Body of pancreas (tissue), 4 donors: Measurements from ENCODE around the gene ABCD3.

Experiments
- CTCF ChIP-seq, 7 experiments: fragments of 450-650 bp in 4 of 7; fragments of 200-600 bp in 3 of 7; sonication (generic) in 3 of 7; IDR thresholded peaks; one replicate each; pipeline ENCODE4 v1.5.1; 2016 to 2019; ENCODE audit warnings: antibody characterized with exemption in 7 of 7
- POLR2A ChIP-seq, 3 donors: fragments of 450-650 bp; IDR thresholded peaks; one replicate each; pipeline ENCODE4 v1.6.1; 2016; ENCODE audit warnings: antibody characterized with exemption in 3 of 3, mild to moderate bottlenecking in 2 of 3

GRCh38 chr1:94540440-94541245, 122.5 kb downstream of the ABCD3 start:
- TF ChIP-seq CTCF (IDR thresholded peaks at IDR 0.05) (no peak), POLR2A (IDR thresholded peaks at IDR 0.05) (no peak)
